T-helper 17 cell (primary cell): ENCODE measurements around the gene CDH4. TPM values are rescaled to one million over a fixed set of nuclear protein-coding genes. Genes with fewer than 3 reads are reported as not detected.

Source experiments
- ATAC-seq: fragments of 150-1000 bp; cut with Tn5 transposase; 2 replicates; pipeline ENCODE4 v1.10.0; 2021; ENCODE audit warnings: mild to moderate bottlenecking, moderate library complexity
- DNase-seq, 3 donors: peaks; one replicate each; pipeline versions ENCODE4 v3.0.0 to v3.0.0-alpha.2; 2020 to 2021
- H3K9me3 ChIP-seq: one replicate; pipeline ENCODE4 v1.7.0; 2013; ENCODE audit warnings: low read length, mild to moderate bottlenecking; ENCODE audit not compliant: control insufficient read depth, poor library complexity, severe bottlenecking
- H3K27ac Mint-ChIP-seq: one replicate; pipeline ENCODE4 v1.8.0; 2022; ENCODE audit warnings: mild to moderate bottlenecking, moderate library complexity, mixed read lengths
- H3K27me3 Mint-ChIP-seq: one replicate; pipeline ENCODE4 v1.8.0; 2022; ENCODE audit warnings: mixed read lengths
- H3K36me3 Mint-ChIP-seq: one replicate; pipeline ENCODE4 v1.8.0; 2022; ENCODE audit warnings: low read depth, mixed read lengths
- H3K4me1 Mint-ChIP-seq: one replicate; pipeline ENCODE4 v1.8.0; 2022; ENCODE audit warnings: mild to moderate bottlenecking, mixed read lengths
- H3K4me3 Mint-ChIP-seq: one replicate; pipeline ENCODE4 v1.8.0; 2022; ENCODE audit warnings: mild to moderate bottlenecking, moderate library complexity, mixed read lengths
- total RNA-seq, 4 donors: library from RNA in 2 of 4; stranded (reverse) in 2 of 4; gene quantifications; one replicate each; pipeline ENCODE4 v1.2.3 and lab custom pipeline; 2022 to 2026

Gene CDH4
- total RNA-seq, 2 donors from 2014 or later: 0.55 to 0.67 TPM

- Mint-ChIP-seq H3K27ac (no peak overlapping the region), H3K4me3 (no peak overlapping the region), H3K4me1 (no peaks in the 10 kb centered on the region), H3K36me3 (no peaks in the 10 kb centered on the region), H3K27me3 (peaks cover 5% of the 10 kb centered on the region)
- no peak for DNase-seq
- H3K9me3 ChIP-seq: no peaks in the 10 kb centered on the region
- no peak for ATAC-seq
Observed at GRCh38 chr20:61292821-61293612, 41.0 kb downstream of the CDH4 start.

DNA sequence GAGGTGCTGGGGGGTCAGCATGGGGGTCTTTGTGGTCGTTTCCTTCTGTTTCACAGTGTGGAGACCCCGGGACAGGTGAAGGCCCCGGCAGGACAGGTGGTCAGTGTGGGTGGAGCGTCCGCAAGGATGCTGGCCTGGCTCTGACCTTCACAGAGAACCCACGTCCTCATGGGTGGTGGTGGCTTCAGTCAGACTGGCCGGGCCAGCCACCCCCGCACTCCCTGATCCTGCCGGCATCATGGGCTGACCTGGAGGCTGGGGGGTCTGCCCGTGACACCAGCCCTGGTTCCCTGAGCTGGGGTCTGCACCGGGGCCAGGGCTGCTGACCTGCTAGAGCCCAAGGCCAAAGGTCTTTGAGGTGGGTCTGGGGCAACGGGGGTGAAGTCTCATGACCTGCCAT, 41.9 kb downstream of the CDH4 start:
- H3K27ac Mint-ChIP-seq: no peak overlapping the region
- peaks cover 5% of the 10 kb centered on the region for H3K27me3 Mint-ChIP-seq
- DNase-seq (no peak), ATAC-seq (no peak)
- H3K9me3 ChIP-seq: no peaks in the 10 kb centered on the region
- H3K4me3 Mint-ChIP-seq: no peak overlapping the region
- H3K4me1 Mint-ChIP-seq: no peaks in the 10 kb centered on the region
- no peaks in the 10 kb centered on the region for H3K36me3 Mint-ChIP-seq

- Mint-ChIP-seq H3K4me1 (no peaks in the 10 kb centered on the region), H3K27me3 (peaks cover 5% of the 10 kb centered on the region)
- no peaks in the 10 kb centered on the region for H3K9me3 ChIP-seq
Observed at GRCh38 chr20:61295249-61295648, 43.2 kb downstream of the CDH4 start.

DNA sequence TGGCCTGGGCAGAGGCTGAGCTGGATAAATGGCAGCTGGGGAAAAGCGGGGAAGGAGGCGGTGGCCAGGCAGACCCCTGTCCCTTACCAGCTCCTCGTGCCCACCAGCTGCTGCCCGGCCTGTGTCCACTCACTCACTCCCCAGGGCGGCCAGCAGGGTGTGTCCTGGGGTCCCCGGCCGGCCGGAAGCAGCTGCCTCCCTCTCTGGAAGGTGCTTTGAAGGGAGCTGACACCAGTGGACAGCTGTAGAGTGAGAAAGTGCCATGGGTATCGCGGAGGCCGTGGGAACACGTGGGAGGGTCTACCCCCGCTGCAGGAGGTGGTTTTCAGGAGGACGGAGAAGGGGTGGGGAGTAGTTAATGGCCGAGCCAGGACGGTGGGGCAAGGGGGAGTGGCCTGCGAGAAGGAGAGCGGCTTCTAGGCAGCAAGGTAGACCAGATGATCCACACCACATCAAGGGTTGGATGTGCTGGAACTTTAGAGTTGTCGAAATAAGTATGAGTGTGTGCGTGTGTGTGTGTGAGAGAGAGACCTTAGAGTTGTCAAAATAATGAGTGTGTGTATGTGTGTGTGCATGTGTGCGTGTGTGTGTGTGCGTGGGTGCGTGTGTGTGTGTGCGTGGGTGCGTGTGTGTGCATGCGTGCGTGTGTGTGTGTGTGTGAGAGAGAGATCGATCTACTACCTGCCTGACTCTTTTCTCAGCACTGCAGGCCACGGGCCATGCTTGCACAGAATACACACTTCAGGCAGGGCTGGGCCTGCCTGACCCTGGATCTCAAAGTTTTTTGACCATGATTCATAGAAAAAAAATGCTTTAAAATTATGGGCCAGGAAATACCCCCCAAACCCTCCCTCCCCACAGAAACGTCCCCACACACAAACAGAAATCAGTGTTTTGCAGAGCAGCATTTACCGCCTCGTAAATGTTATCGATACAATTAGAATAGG, 43.9 kb downstream of the CDH4 start:
- Mint-ChIP-seq H3K4me1 (no peaks in the 10 kb centered on the region), H3K4me3 (no peak overlapping the region), H3K27me3 (peaks cover 5% of the 10 kb centered on the region), H3K36me3 (no peaks in the 10 kb centered on the region), H3K27ac (no peak overlapping the region)
- no peak for ATAC-seq
- no peak for DNase-seq
- H3K9me3 ChIP-seq: no peaks in the 10 kb centered on the region

More at GRCh38 chr20:61295249-61295648, 43.2 kb downstream of the CDH4 start:
- Mint-ChIP-seq H3K27ac (no peak overlapping the region), H3K4me3 (no peak overlapping the region), H3K36me3 (no peaks in the 10 kb centered on the region)
- ATAC-seq (no peak), DNase-seq (no peak)

- H3K9me3 ChIP-seq: no peaks in the 10 kb centered on the region
- no peak overlapping the region for H3K27ac Mint-ChIP-seq
- H3K36me3 Mint-ChIP-seq: no peaks in the 10 kb centered on the region
- no peak for DNase-seq
- no peak overlapping the region for H3K4me3 Mint-ChIP-seq
- ATAC-seq: no peak
- H3K4me1 Mint-ChIP-seq: no peaks in the 10 kb centered on the region
- peaks cover 5% of the 10 kb centered on the region for H3K27me3 Mint-ChIP-seq
Observed at GRCh38 chr20:61296629-61297019, 44.6 kb downstream of the CDH4 start.

- Mint-ChIP-seq H3K27ac (no peak overlapping the region), H3K4me3 (no peak overlapping the region), H3K27me3 (peaks cover 5% of the 10 kb centered on the region), H3K36me3 (no peaks in the 10 kb centered on the region), H3K4me1 (no peaks in the 10 kb centered on the region)
- ATAC-seq (no peak), DNase-seq (no peak)
- H3K9me3 ChIP-seq: no peaks in the 10 kb centered on the region
Observed at GRCh38 chr20:61297491-61297890, 45.4 kb downstream of the CDH4 start.

- no peaks in the 10 kb centered on the region for H3K9me3 ChIP-seq
- no peak for ATAC-seq
Observed at GRCh38 chr20:61297986-61298385, 45.9 kb downstream of the CDH4 start.

GRCh38 chr20:61298661-61299060, 46.6 kb downstream of the CDH4 start:
- no peak overlapping the region for H3K27ac Mint-ChIP-seq
- no peaks in the 10 kb centered on the region for H3K27me3 Mint-ChIP-seq
- ATAC-seq: no peak
- no peaks in the 10 kb centered on the region for H3K36me3 Mint-ChIP-seq
- H3K4me3 Mint-ChIP-seq: no peak overlapping the region
- no peak for DNase-seq
- no peaks in the 10 kb centered on the region for H3K4me1 Mint-ChIP-seq
- H3K9me3 ChIP-seq: no peaks in the 10 kb centered on the region

More at GRCh38 chr20:61297986-61298385, 45.9 kb downstream of the CDH4 start:
- Mint-ChIP-seq H3K36me3 (no peaks in the 10 kb centered on the region), H3K4me1 (no peaks in the 10 kb centered on the region), H3K27me3 (peaks cover 1% of the 10 kb centered on the region), H3K27ac (no peak overlapping the region), H3K4me3 (no peak overlapping the region)
- DNase-seq: no peak

GRCh38 chr20:61299104-61299503, 47.0 kb downstream of the CDH4 start:
- DNase-seq (no peak), ATAC-seq (no peak)
- H3K36me3 Mint-ChIP-seq: no peaks in the 10 kb centered on the region
- no peak overlapping the region for H3K27ac Mint-ChIP-seq
- H3K4me3 Mint-ChIP-seq: no peak overlapping the region
- no peaks in the 10 kb centered on the region for H3K9me3 ChIP-seq
- H3K27me3 Mint-ChIP-seq: no peaks in the 10 kb centered on the region
- no peaks in the 10 kb centered on the region for H3K4me1 Mint-ChIP-seq

- no peak for ATAC-seq
Observed at GRCh38 chr20:61299618-61300017, 47.6 kb downstream of the CDH4 start.

GRCh38 chr20:61300293-61300692, 48.2 kb downstream of the CDH4 start:
- H3K27ac Mint-ChIP-seq: no peak overlapping the region
- H3K4me1 Mint-ChIP-seq: no peaks in the 10 kb centered on the region
- H3K4me3 Mint-ChIP-seq: no peak overlapping the region
- H3K9me3 ChIP-seq: no peaks in the 10 kb centered on the region
- no peaks in the 10 kb centered on the region for H3K27me3 Mint-ChIP-seq
- no peak for ATAC-seq
- H3K36me3 Mint-ChIP-seq: no peaks in the 10 kb centered on the region
- no peak for DNase-seq

More at GRCh38 chr20:61299618-61300017, 47.6 kb downstream of the CDH4 start:
- Mint-ChIP-seq H3K36me3 (no peaks in the 10 kb centered on the region), H3K27ac (no peak overlapping the region), H3K27me3 (no peaks in the 10 kb centered on the region), H3K4me1 (no peaks in the 10 kb centered on the region), H3K4me3 (no peak overlapping the region)
- no peaks in the 10 kb centered on the region for H3K9me3 ChIP-seq
- no peak for DNase-seq

DNA sequence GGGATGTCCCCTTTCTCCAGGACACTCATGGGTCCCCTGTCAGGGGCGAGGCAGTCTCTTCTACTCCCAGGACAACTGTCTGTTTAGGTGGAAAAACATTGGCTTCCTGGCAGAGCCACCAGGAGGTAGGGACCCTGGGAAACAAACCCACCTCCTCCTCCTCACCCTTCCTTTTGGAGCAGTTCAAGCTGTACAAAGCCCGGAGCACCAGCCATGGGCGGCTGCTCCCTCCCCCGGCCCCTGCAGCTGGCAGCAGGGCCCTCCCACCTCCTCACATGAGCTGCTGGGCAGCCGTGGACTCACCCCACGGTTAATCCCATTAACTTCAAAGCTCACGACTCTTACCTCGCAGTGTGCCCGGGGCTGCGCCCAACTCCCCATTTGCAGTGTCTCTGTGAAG, 48.6 kb downstream of the CDH4 start:
- Mint-ChIP-seq H3K36me3 (no peaks in the 10 kb centered on the region), H3K4me3 (no peak overlapping the region), H3K27ac (no peak overlapping the region), H3K27me3 (no peaks in the 10 kb centered on the region), H3K4me1 (no peaks in the 10 kb centered on the region)
- no peaks in the 10 kb centered on the region for H3K9me3 ChIP-seq
- ATAC-seq (no peak), DNase-seq (no peak)

- H3K36me3 Mint-ChIP-seq: no peaks in the 10 kb centered on the region
- H3K4me1 Mint-ChIP-seq: no peaks in the 10 kb centered on the region
- no peaks in the 10 kb centered on the region for H3K9me3 ChIP-seq
- DNase-seq (no peak), ATAC-seq (no peak)
- H3K27me3 Mint-ChIP-seq: no peaks in the 10 kb centered on the region
- H3K4me3 Mint-ChIP-seq: no peak overlapping the region
- no peak overlapping the region for H3K27ac Mint-ChIP-seq
Observed at GRCh38 chr20:61301711-61302525, 49.9 kb downstream of the CDH4 start.
